Epidermal melanocyte (primary cell): ENCODE data around the gene UBR1.
A peak's percentile ranks its signal among the peaks of the same experiment; 100 is the strongest.
"Not testable (repeated sequence)": the region's sequence is repeated elsewhere in the genome, so short reads cannot be mapped to it uniquely, and the experiment has no call there.

ENCODE experiments used
- DNase-seq: peaks from one replicate; pipeline ENCODE4 v3.0.0; 2011; ENCODE audit warnings: low spot score; ENCODE audit not compliant: insufficient read length

The UBR1 gene

GRCh38 chr15:42974202-42974862 is 131.5 kb downstream of the UBR1 start:
- no peak for DNase-seq

GRCh38 chr15:42973114-42973513 is 132.7 kb downstream of the UBR1 start:
- no peak for DNase-seq

GRCh38 chr15:42971830-42972229 is 134.0 kb downstream of the UBR1 start:
- no peak for DNase-seq

- no peak for DNase-seq
Observed at GRCh38 chr15:42964476-42964875, 141.4 kb downstream of the UBR1 start.

GRCh38 chr15:42955518-42955917 is 150.3 kb downstream of the UBR1 start:
- DNase-seq, result no peak

- no peak for DNase-seq
Observed at GRCh38 chr15:42954291-42954690, 151.5 kb downstream of the UBR1 start.

- DNase-seq, result not testable (repeated sequence)
Observed at GRCh38 chr15:42948898-42949297, 156.9 kb downstream of the UBR1 start.

- no peak for DNase-seq
Observed at GRCh38 chr15:42940527-42940926, 165.3 kb downstream of the UBR1 start.

- no peak for DNase-seq
Observed at GRCh38 chr15:42939841-42940240, 166.0 kb downstream of the UBR1 start.

GRCh38 chr15:42937143-42937542 is 168.7 kb downstream of the UBR1 start:
- DNase-seq, result no peak

GRCh38 chr15:42933886-42934667 is 171.8 kb downstream of the UBR1 start:
- no peak for DNase-seq

GRCh38 chr15:42932833-42933515 is 172.9 kb downstream of the UBR1 start:
- DNase-seq, result no peak

- no peak for DNase-seq
Observed at GRCh38 chr15:42931702-42932486, 173.9 kb downstream of the UBR1 start.

- DNase-seq, result no peak
Observed at GRCh38 chr15:42929306-42929848, 176.5 kb downstream of the UBR1 start.

GRCh38 chr15:42921342-42921731 is 184.5 kb downstream of the UBR1 start:
- no peak for DNase-seq

- DNase-seq, result peak; percentile 80
Observed at GRCh38 chr15:42920519-42921341, 185.1 kb downstream of the UBR1 start, which contains the start of gene TTBK2. Gene TTBK2 (minus strand): TSS chr15:42920778. CDS start chr15:42878617, 42,161 bp downstream.

- no peak for DNase-seq
Observed at GRCh38 chr15:42919799-42920518, 185.9 kb downstream of the UBR1 start.

GRCh38 chr15:42919308-42919707 is 186.5 kb downstream of the UBR1 start:
- DNase-seq, result no peak

GRCh38 chr15:42918047-42918446 is 187.8 kb downstream of the UBR1 start:
- DNase-seq, result no peak
